H9 (cell line): ENCODE data around the gene HTRA3. TPM values are rescaled to one million over a fixed set of nuclear protein-coding genes. Genes with fewer than 3 reads are reported as not detected.

Experiments
- DNase-seq: peaks from one replicate; pipeline ENCODE4 v3.0.0-alpha.2; 2017
- H2AFZ ChIP-seq: one replicate; pipeline ENCODE4 v1.6.1; 2013; ENCODE audit warnings: mild to moderate bottlenecking, low read length, control low read depth, moderate library complexity
- H2AK5ac ChIP-seq: 2 replicates; pipeline ENCODE4 v1.6.1; 2013; ENCODE audit warnings: low read length, control low read depth, mixed read lengths; ENCODE audit not compliant: insufficient read length
- H2BK120ac ChIP-seq: one replicate; pipeline ENCODE4 v1.6.1; 2013; ENCODE audit warnings: low read depth, mild to moderate bottlenecking, low read length, control low read depth, inconsistent platforms; ENCODE audit not compliant: poor library complexity, severe bottlenecking
- H2BK12ac ChIP-seq: 2 replicates; pipeline ENCODE4 v1.6.1; 2013; ENCODE audit warnings: low read length, control low read depth, mixed read lengths, low read depth; ENCODE audit not compliant: insufficient read length
- H2BK15ac ChIP-seq: 2 replicates; pipeline ENCODE4 v1.6.1; 2013; ENCODE audit warnings: low read depth, low read length, control low read depth
- H2BK20ac ChIP-seq: one replicate; pipeline ENCODE4 v1.6.1; 2013; ENCODE audit warnings: low read depth, mild to moderate bottlenecking, low read length, control low read depth, inconsistent platforms; ENCODE audit not compliant: poor library complexity, severe bottlenecking
- H2BK5ac ChIP-seq: 2 replicates; pipeline ENCODE4 v1.6.1; 2013; ENCODE audit warnings: low read length, control low read depth, mixed read lengths; ENCODE audit not compliant: insufficient read length
- H3K14ac ChIP-seq: 2 replicates; pipeline ENCODE4 v1.6.1; 2013; ENCODE audit warnings: low read length, control low read depth; ENCODE audit not compliant: insufficient read depth
- H3K18ac ChIP-seq: 2 replicates; pipeline ENCODE4 v1.6.1; 2013; ENCODE audit warnings: low read depth, mild to moderate bottlenecking, mixed read lengths, low read length, control low read depth; ENCODE audit not compliant: insufficient read length
- H3K23ac ChIP-seq: 2 replicates; pipeline ENCODE4 v1.6.1; 2013; ENCODE audit warnings: low read length, control low read depth, mixed read lengths, low read depth; ENCODE audit not compliant: insufficient read length
- H3K23me2 ChIP-seq: 2 replicates; pipeline ENCODE4 v1.6.1; 2013; ENCODE audit warnings: low read depth, mild to moderate bottlenecking, mixed read lengths, low read length, control low read depth; ENCODE audit not compliant: insufficient read length, poor library complexity, severe bottlenecking
- H3K27ac ChIP-seq: 2 replicates; pipeline ENCODE4 v1.5.1; 2013; ENCODE audit warnings: low read length, control low read depth, mixed read lengths, low read depth; ENCODE audit not compliant: insufficient read length
- H3K27me3 ChIP-seq: 2 replicates; pipeline ENCODE4 v1.6.1; 2013; ENCODE audit warnings: low read length, control low read depth, inconsistent platforms; ENCODE audit not compliant: insufficient read depth
- H3K4ac ChIP-seq: 2 replicates; pipeline ENCODE4 v1.6.1; 2013; ENCODE audit warnings: low read depth, mild to moderate bottlenecking, control low read depth, inconsistent platforms, low read length, moderate library complexity
- H3K4me1 ChIP-seq: 2 replicates; pipeline ENCODE4 v1.6.1; 2013; ENCODE audit warnings: low read length, control low read depth, inconsistent platforms; ENCODE audit not compliant: insufficient read depth
- H3K4me2 ChIP-seq: 2 replicates; pipeline ENCODE4 v1.6.1; 2013; ENCODE audit warnings: low read length, control low read depth, mixed read lengths; ENCODE audit not compliant: insufficient read length, insufficient read depth
- H3K56ac ChIP-seq: 2 replicates; pipeline ENCODE4 v1.6.1; 2013; ENCODE audit warnings: low read depth, mild to moderate bottlenecking, mixed read lengths, low read length, control low read depth; ENCODE audit not compliant: insufficient read length
- H3K79me1 ChIP-seq: 2 replicates; pipeline ENCODE4 v1.6.1; 2013; ENCODE audit warnings: low read depth, mild to moderate bottlenecking, moderate library complexity, low read length, control low read depth, inconsistent platforms; ENCODE audit not compliant: insufficient read depth, poor library complexity, severe bottlenecking
- H3K79me2 ChIP-seq: 2 replicates; pipeline ENCODE4 v1.6.1; 2013; ENCODE audit warnings: low read length, control low read depth, inconsistent platforms; ENCODE audit not compliant: insufficient read depth
- H3K9ac ChIP-seq: 2 replicates; pipeline ENCODE4 v1.6.1; 2013; ENCODE audit warnings: low read length, control low read depth, mixed read lengths; ENCODE audit not compliant: insufficient read length; ENCODE audit errors: extremely low read depth
- H3K9me3 ChIP-seq: one replicate; pipeline ENCODE4 v1.6.1; 2013; ENCODE audit warnings: low read depth, low read length, inconsistent platforms; ENCODE audit not compliant: control insufficient read depth
- H3T11ph ChIP-seq: one replicate; pipeline ENCODE4 v1.6.1; 2013; ENCODE audit warnings: mild to moderate bottlenecking, low read length, control low read depth, inconsistent platforms
- H4K20me1 ChIP-seq: one replicate; pipeline ENCODE4 v1.6.1; 2013; ENCODE audit not compliant: control insufficient read depth, insufficient read length, insufficient read depth
- H4K5ac ChIP-seq: 2 replicates; pipeline ENCODE4 v1.6.1; 2013; ENCODE audit warnings: low read depth, mild to moderate bottlenecking, mixed read lengths, low read length, control low read depth; ENCODE audit not compliant: insufficient read length
- H4K8ac ChIP-seq: replicated peaks from 2 replicates; pipeline ENCODE4 v1.6.1; 2013; ENCODE audit warnings: low read length, control low read depth, mixed read lengths, low read depth; ENCODE audit not compliant: insufficient read length
- H4K91ac ChIP-seq: 2 replicates; pipeline ENCODE4 v1.6.1; 2013; ENCODE audit warnings: low read depth, mild to moderate bottlenecking, moderate library complexity, mixed read lengths, low read length, control low read depth; ENCODE audit not compliant: insufficient read length
- H3K27ac Mint-ChIP-seq, 3 experiments: 2 replicates in 2 of 3; 3 replicates in 1 of 3; pipeline ENCODE4 v1.8.0; 2020 to 2021; ENCODE audit warnings: mixed read lengths in 3 of 3, mild to moderate bottlenecking in 1 of 3, moderate library complexity in 1 of 3
- H3K27me3 Mint-ChIP-seq: 2 replicates; pipeline ENCODE4 v1.8.0; 2021; ENCODE audit warnings: low read depth, mild to moderate bottlenecking, moderate library complexity, mixed read lengths
- H3K36me3 Mint-ChIP-seq, 3 experiments: 2 replicates in 2 of 3; 3 replicates in 1 of 3; pipeline ENCODE4 v1.8.0; 2020 to 2021; ENCODE audit warnings: low read depth in 3 of 3, mixed read lengths in 3 of 3; ENCODE audit not compliant: insufficient read depth in 1 of 3
- H3K4me1 Mint-ChIP-seq, 2 experiments: 2 replicates each; pipeline ENCODE4 v1.8.0; 2020; ENCODE audit warnings: mixed read lengths in 2 of 2
- H3K4me3 Mint-ChIP-seq, 2 experiments: 2 replicates in 1 of 2; 3 replicates in 1 of 2; pipeline ENCODE4 v1.8.0; 2020 to 2021; ENCODE audit warnings: mild to moderate bottlenecking in 2 of 2, mixed read lengths in 2 of 2, moderate library complexity in 1 of 2
- H3K9me3 Mint-ChIP-seq, 2 experiments: 2 replicates in 1 of 2; 3 replicates in 1 of 2; pipeline ENCODE4 v1.8.0; 2020; ENCODE audit warnings: mild to moderate bottlenecking in 2 of 2, mixed read lengths in 2 of 2, moderate library complexity in 1 of 2
- WGBS: extraction: QIAGEN DNeasy Blood & Tissue Kit; methylation state at CpG from one replicate; pipeline ENCODE4 v1.1.7; 2013; ENCODE audit warnings: missing lambda C conversion rate, low lambda C conversion rate, mixed read lengths; ENCODE audit not compliant: insufficient read length; ENCODE audit errors: extremely low coverage; 5-methylcytosine and 5-hydroxymethylcytosine counted together
- total RNA-seq: library from RNA; stranded (reverse); gene quantifications from 2 replicates; pipeline ENCODE4 v1.2.1, GENCODE V29; 2021
- TF ChIP-seq, protein P1 (sequence below): fragments of 200-600 bp; sonication (generic); conservative IDR thresholded peaks from 3 replicates; pipeline ENCODE4 v1.8.0; 2021; ENCODE audit warnings: antibody characterized with exemption, mild to moderate bottlenecking

The HTRA3 gene
- total RNA-seq, 1 experiment from 2014 or later: 3.0 TPM

GRCh38 chr4:8225706-8226443 is 43.7 kb upstream of the HTRA3 start:
- Histone ChIP-seq H3K9me3 (no peaks in the 10 kb centered on the region), H2BK120ac (no peak overlapping the region), H4K20me1 (no peaks in the 10 kb centered on the region), H2BK20ac (no peak overlapping the region), H3K79me2 (no peaks in the 10 kb centered on the region), H3T11ph (no peak overlapping the region), H4K8ac (no peak overlapping the region), H3K4ac (no peak overlapping the region), H4K5ac (no peak overlapping the region), H3K4me2 (no peak overlapping the region), H3K18ac (no peak overlapping the region), H3K56ac (no peak overlapping the region), H3K9ac (no peak overlapping the region), H2AK5ac (no peak overlapping the region), H3K23ac (no peak overlapping the region), H2BK15ac (no peak overlapping the region), H2BK12ac (no peak overlapping the region), H3K79me1 (no peaks in the 10 kb centered on the region), H2AFZ (no peak overlapping the region), H3K23me2 (no peaks in the 10 kb centered on the region), H3K14ac (peak overlapping the region; percentile 25; the same call in 1 of the 2 replicates), H4K91ac (no peak overlapping the region), H3K27me3 (no peaks in the 10 kb centered on the region), H2BK5ac (no peak overlapping the region), H3K27ac (no peak overlapping the region), H3K4me1 (peaks cover 4% of the 10 kb centered on the region)
- H3K27me3 Mint-ChIP-seq: no peaks in the 10 kb centered on the region; the same call in 1 of the 2 replicates
- no CpG with 5 or more reads among the region's 10 CpGs for WGBS
- peak overlapping the region in 1 of 2 experiments; percentile 17; a peak in 2 of 5 replicates for H3K4me3 Mint-ChIP-seq
- TF ChIP-seq, protein P1, sequence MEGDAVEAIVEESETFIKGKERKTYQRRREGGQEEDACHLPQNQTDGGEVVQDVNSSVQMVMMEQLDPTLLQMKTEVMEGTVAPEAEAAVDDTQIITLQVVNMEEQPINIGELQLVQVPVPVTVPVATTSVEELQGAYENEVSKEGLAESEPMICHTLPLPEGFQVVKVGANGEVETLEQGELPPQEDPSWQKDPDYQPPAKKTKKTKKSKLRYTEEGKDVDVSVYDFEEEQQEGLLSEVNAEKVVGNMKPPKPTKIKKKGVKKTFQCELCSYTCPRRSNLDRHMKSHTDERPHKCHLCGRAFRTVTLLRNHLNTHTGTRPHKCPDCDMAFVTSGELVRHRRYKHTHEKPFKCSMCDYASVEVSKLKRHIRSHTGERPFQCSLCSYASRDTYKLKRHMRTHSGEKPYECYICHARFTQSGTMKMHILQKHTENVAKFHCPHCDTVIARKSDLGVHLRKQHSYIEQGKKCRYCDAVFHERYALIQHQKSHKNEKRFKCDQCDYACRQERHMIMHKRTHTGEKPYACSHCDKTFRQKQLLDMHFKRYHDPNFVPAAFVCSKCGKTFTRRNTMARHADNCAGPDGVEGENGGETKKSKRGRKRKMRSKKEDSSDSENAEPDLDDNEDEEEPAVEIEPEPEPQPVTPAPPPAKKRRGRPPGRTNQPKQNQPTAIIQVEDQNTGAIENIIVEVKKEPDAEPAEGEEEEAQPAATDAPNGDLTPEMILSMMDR: no peak
- H3K36me3 Mint-ChIP-seq: no peaks in the 10 kb centered on the region
- H3K9me3 Mint-ChIP-seq: no peaks in the 10 kb centered on the region
- peaks cover 22% of the 10 kb centered on the region in 2 experiments for H3K4me1 Mint-ChIP-seq
- peak; percentile 52 for DNase-seq
- H3K27ac Mint-ChIP-seq: peak overlapping the region in 1 of 3 experiments; percentile 91; a peak in 3 of 7 replicates
